HG02852 (cell line): ENCODE results near the gene BSPRY.
"Not testable (repeated sequence)": the region's sequence is repeated elsewhere in the genome, so short reads cannot be mapped to it uniquely, and the experiment has no call there.

ENCODE experiments used
- ATAC-seq: cut with Tn5 transposase; IDR thresholded peaks from one replicate; pipeline ENCODE4 v1.9.1; 2021; ENCODE audit warnings: mild to moderate bottlenecking, moderate library complexity; ENCODE audit not compliant: unreplicated experiment

Gene BSPRY

DNA sequence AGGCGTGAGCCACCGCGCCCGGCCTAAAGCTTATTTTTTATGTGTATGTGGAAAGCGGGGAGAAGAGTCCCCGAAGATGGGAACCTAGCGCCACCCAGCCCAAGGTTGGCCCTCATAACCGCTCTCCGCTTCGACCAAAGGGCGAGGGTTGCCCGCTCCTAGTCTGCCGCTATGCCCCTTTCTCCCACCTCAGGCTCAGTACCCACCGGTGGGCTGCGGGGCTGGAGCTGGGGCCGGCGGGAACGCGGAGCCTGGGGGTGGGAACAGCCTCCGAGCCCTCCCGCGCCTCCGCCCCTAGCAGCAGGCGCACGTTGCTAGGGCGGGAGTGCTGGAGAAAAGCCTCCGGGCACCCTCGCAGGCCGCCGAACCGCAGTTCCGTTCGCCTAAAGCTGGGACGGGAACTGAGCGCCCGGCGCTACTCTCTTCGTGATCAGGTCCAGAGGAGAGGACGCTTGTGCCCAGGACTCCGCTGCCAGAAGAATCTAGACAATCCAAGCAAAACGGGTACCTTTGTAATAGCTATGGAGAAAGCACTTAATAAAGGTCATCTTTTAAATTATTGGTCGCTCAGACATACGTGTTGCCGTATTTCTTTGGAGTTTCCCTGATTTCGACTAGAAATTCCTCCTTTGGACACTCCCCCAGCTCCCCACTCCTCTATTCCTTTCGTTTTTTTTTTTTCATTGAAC, 9.2 kb upstream of the BSPRY start, which contains the start of gene WDR31:
WDR31 (minus strand) TSS at position 265 of the 689 bp plus-strand sequence. CDS start 8,253 bp downstream, outside the sequence.
- peak; percentile 98 for ATAC-seq

DNA sequence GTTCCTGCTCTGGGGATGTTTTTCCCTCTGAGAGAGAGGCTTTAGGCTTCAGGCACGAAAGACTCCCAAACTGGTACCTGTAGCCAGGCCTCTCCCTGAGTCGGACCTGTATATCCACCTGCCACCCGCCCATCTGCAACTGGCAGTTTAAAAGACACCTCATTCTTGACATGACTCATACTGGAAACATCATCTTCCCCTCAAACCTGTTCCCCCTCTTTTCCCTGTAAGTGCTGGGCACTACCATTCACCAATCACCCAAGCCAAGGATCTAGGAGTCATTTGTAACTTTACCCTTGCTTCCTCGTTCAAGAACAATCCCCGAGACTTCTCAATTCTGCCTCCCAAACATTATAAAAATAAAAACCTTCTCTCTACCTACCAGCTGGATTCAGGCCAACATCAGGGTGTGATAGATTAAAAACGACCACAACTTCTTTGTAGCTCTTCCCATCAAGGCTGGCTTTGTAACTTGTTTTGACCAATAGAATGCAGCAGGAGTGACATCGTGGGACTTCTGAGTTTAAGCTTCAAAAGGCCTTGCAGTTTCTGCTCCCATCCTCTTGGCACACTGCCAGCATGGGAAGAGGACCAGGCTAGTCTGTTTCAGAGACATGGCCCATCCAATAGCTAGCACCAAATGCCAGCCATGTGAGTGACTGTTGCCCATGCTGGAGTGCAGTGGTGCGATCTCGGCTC, 7.5 kb upstream of the BSPRY start:
- ATAC-seq: no peak

DNA sequence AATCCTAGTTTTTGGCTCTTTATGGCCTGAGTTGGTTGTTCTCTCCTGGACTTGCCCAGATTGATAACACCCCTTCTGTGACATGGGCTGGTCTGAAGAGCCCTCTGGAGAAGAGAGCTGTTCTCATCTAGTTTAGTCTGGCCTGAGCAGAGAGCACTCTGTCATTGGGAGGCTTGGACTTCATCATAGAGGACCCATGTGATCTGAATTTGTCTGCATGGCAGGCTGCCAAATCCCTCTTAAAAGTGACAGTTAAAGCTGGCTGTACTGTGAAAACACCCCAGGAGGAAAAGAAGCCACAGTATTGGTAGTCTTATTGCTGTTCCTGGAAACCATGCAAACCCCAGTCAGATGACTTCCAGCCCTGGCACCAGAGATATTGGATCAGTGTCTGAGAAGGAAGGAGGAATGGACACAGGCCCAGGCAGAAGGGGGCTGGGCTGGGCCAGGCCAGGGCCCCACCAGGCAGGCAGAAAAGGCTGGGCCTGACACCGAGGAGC, 5.6 kb upstream of the BSPRY start:
- ATAC-seq: no peak

DNA sequence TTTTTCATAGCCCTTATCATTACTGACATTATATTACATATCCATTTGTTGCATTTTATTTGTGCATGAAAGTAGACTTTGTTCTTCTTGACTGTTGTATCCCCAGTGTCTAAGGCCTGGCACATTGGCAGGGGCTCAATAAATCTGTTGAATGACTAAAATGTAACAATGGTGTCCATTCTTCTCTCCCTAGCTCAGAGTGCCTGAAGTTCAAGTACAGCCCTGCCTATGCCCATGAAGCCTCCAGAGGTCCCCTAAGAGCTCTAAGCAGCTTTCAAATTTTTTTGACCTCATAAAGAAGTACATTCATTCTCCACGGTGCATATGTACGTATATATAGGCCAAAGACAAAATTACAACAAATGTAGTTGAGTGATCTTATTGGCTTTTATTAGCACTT, 4.2 kb upstream of the BSPRY start:
- no peak for ATAC-seq

DNA sequence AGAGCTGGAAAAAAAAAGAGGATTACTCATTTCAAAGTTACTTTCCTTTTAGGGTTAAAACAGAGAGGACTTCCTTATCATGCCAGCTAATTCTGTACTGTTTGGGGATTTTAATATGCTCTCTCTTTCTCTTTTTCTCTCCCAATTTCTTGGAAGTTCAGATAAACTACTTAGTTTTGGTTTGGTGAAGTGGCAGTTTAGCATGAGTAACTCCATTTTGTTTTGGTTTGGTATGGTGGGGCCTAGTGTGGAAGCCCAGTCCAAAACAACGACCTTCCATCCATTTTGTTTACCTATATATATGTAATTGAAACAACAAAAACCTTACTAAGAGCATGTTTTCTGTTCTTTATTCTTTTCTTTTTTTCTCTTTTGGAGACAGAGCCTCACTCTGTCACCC, 3.7 kb upstream of the BSPRY start:
- no peak for ATAC-seq

DNA sequence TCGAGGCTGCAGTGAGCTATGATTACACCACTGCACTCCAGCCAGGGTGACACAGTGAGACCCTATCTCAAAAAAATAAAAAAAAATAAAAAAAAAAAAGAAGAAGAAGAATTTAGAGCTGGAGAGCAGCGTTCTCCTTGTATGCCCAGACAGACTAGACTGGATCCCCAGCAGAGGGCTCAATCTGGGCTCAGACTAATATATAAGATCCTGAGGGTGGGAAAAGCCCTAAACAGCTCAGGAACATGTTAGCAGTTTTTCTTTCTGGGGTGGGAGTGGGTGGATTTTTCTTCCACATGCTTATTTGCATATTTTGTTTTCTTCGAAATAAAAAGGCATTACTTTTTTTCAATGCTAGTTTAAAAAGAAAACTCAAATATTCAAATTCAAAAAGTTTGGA, 904 bp upstream of the BSPRY start:
- no peak for ATAC-seq

DNA sequence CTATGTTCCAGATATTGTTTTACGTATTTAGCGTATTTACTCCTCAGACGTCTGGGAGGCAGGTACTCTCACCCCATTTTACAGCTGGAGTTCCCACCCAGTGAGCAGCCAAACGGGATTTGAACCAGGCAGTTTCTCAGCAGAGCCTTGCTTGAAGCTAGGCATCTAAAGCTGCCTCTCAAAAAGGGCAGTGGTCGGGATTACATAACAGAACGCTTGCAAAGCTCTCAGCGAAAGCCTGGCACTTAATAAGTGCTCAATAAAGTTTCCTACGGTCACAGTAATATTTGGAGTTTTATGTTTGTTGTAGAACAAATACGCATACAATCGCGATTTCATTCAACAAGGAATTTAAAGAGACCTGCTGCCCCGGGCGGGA, 286 bp upstream of the BSPRY start:
- ATAC-seq: no peak

DNA sequence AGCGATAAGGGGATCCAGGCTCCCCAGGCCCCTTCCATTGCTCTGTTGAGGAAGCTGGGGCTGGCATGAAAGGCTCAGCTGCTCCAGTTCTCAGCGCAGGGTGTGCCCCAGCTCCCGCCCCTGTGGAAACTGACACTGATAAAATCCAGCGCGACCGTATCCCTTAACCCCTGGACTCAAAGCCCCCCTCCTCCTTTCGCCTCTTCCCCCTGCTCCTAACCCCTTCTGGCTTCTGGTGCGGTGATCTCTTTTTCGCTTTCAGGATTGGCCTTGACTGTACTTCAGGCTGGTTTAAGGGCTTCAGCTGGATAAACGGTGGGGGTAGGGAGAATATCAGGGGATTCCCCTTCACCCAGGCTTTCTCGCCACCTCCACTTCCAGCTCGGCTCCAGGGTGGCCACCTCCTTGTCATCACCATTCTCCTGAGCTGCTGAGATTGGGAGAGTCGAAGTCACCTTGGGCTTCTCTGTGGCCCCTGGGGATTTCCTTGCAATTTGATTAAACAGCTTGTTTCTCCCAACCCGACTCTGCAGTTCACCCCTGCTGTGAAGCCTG, 843 bp downstream of the BSPRY start:
- ATAC-seq: peak; percentile 16

DNA sequence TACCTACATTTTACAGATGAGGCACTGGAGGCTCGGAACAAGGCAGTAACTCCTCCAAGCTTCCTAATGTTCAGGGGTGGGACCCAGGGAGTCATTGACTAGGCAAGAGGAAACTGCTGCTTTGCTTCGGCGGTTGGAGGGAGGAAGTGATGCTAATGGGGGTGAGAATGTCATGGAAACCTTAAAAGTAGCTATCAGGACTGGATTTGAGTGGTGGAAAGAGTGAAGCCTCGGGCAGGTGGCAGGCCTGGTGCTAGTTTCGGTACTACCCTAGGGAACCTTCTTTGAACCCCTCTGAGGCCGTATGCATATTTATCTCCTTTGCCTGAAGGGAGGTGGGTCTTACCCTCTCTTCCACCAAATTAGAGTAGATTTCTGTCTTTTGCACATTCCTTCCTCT, 1.6 kb downstream of the BSPRY start:
- peak; percentile 42 for ATAC-seq

DNA sequence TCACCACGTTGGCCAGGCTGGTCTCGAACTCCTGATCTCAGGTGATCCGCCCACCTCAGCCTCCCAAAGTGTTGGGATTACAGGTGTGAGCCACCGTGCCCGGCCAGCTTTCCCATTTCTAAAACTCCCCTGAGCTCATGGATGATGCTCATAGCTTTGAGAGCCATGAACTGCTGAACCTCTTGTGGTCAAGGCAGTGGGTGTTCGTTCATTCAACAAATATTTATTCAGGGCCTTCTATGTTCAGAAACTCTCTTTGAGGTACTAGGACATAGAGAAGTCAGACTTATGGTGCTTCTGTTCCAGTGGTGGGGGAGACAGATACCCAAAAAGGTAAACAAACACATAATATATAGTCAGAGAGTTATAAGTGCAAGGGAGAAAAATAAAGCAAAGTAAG, 2.7 kb downstream of the BSPRY start:
- ATAC-seq: no peak

DNA sequence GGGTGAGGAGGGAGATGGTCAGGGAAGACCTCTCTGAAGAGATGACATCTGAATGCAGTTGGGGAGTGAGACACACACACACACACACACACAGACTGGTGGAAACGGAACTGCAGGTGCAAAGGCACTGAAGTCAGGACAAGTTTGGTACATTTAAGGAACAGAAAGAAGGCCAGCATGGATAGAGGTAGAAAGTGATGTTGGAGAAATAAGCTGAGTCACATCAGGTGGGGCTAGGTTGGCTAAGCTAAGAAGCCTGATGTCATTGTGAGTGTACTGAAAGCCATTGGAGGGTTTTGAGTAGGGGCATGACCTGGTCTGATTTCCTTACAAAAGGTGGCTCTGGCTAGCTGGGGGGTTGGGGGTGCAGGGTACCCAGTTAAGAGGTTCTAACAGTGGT, 3.1 kb downstream of the BSPRY start:
- ATAC-seq: no peak

DNA sequence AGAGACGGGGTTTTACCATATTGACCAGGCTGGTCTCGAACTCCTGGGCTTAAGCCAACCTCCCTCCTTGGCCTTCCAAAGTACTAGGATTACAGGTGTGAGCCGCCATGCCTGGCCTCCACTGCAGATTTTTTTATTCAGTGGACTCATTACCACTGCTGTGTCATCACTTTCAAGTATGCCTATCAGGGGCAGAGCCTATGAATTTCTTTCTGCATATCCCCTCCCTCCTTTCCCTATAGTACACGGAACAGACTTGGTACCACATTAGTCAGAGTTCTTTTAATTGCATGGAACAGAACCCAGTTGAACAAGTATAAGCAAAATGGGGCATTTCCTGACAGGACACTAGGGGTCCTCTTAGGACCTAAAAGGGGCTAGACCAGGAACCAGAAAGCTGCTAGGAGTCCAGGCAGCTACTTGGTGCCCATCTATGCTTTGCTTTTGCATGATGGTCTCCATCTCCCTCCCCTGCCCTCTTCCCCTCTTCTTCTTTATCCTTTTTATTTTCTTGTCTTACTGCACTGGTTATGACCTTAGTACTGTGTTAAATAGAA, 5.8 kb downstream of the BSPRY start:
- ATAC-seq: no peak

DNA sequence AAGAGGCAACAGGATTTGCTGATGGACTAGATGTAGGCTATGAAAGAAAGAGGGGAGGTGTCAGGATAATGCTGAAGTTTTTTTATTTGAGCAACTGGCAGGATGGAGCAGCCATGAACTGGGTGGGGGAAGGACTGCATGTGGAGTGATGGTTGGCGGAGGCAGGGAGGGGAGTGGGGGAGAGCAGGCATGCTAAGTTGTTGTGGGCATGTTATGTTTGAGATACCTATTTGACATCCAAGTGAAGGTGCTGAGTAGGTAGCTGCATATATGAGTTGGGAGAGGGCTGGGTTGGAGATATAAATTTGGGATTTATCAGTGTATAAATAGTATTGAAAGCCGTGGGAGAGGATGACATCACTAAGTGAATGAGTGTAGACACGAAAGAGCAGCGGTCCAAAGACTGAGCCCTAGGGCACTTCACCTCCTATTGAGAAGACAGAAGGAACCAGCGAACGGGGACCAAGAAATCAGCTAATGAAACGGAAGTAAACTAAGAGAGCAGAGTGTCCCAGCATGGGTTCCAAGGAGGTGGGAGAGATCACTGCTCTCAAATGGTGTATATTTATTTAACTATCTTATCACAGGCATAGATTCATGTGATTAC, 7.4 kb downstream of the BSPRY start:
- no peak for ATAC-seq

DNA sequence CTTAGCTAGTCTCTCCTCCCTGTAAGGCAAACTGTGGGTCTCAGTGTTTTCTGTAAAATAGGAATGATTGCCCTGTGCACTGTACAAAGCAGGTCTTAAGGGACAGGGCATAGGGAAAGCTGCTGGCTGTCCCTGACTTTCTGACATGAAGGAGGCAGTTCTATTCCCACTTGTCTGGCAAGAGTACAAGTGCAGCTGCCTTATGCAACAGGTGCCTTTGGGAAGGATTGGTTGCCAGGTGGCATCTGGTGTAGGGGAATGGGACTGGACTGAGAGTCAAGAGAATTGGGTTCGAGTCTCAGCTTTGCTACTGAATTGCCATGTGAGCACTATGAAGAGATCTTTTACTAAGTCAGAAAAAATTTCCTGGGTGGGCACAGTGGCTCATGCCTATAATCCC, 10.0 kb downstream of the BSPRY start:
- ATAC-seq: no peak

DNA sequence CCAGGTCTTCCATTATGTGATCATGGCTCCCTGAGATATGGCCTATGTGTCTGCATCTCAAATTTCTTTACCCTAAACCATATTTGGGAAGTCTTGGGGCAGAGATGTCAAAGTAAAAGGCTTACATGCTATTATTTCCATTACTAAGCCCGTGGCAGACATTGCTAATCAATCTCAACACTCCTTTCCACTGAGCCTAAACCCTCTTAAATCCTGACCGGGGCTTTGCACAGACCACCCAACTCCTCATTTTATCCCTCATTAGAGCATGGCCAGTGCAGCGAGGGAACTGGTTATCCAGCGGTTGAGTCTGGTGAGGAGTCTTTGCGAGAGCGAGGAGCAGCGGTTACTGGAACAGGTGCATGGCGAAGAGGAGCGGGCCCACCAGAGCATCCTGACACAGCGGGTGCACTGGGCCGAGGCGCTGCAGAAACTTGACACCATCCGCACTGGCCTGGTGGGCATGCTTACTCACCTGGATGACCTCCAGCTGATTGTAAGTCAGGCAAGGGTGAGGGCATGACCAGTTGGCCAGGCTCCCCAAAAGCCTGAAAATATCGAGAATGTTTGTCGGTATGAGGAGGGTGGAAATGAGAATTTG, 11.0 kb downstream of the BSPRY start:
- no peak for ATAC-seq

DNA sequence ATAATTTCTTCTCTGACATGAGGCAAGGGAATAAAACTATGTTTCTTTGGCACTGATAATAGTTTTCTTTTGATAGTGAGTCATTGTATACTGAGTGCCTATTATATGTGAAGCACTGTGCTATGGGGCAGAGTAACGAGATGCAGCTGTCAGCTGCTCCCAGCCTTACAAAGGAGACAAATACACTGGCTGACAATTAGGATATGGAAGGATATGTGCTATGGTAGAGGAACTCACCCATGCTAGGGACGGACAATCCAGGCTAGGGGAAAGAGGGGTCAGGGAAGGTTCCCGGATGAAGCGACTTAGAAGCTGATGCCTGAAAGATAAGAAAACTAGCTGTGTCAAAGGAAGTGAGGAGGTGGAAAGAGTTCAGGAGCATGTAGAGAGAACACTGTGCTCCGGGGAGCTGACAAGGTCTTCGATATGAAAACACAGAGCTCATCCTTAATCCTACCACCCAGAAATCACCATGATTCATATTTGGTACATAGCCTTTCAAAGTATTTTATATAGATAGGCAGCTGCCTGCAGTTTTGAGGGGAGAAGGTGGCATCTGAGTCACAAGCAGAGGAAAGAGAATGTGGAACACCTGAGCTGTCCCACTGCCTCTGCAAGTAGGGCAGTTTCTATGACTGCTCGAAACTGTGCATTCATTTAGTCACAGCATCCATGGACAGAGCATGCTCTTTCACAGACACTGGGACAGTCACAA, 12.1 kb downstream of the BSPRY start:
- no peak for ATAC-seq

DNA sequence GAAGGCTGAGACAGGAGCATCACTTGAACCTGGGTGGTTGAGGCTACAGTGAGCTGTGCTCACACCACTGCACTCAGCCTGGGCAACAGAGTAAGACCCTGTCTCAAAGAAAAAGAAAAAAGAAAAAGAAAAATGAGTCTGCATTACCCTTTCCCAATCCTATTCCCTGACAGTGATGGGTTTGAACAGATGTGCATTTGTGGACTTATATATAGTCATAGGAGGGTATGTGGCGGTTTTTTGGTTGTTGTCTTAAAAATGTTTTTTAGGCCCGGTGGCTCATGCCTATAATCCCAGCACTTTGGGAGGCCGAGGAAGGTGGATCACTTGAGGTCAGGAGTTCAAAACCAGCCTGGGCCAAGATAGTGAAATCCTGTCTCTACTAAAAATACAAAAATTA, 14.0 kb downstream of the BSPRY start:
- ATAC-seq: no peak

DNA sequence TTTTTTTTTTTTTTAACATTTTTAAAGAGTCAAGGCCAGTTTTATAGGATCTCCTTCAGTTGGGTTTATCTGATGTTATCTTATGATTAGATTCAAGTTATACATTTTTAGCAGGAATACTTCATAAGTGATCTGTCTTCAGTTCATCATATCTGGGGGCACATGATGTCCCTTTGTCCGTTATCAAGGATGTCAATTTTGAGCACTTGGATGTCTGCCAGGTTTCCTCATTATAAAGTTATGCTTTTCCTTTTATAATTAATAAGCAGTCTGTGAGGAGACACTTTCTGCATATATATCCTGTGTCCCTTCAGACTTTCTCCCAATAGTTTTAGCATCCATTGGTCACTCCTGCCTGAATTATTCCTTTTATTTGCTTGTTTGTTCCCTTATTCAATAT, 15.6 kb downstream of the BSPRY start:
- ATAC-seq: no peak

DNA sequence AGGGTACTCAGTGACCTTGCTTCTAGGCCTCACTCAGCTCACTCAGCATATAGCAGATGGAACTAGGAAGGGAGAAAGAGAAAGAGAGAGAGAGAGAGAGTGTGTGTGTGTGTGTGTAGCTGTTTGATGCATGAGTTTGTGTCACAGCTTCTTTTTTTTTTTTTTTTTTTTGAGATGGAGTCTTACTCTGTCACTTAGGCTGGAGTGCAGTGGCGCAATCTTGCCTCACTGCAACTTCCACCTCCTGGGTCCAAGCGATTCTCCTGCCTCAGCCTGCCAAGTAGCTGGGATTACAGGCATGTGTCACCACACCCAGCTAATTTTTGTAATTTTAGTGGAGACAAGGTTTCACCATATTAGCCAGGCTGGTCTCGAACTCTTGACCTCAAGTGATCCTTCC, 16.3 kb downstream of the BSPRY start:
- not testable (repeated sequence) for ATAC-seq

DNA sequence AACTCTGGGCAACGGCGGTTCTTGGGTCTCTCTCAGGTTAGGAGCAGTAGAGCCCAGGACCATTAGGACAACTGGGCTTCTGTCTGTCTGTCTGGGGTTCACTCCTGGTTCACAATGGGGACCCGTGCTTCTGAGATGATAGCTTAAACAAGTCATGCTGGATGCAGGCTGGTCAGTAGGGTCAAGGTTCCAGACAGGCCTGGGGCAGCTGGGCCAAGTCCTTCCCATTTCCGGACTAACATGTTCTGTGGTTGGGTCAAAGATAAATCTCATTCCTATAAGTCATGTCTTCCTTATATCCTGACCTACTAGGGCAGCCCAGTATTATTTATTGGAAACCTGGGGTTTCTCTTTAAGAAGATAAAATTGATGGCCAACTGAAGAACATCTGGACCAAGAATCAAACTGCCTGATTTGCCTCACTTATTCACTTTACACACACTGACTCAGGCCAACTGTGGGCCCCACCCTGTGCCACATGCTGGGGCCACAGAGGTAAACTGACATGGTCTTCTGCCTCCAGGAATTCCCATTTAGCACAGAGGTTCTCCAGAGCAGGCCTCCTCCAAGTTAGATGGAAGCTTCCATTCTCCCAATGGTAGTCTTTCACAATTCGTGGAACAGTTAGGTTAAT, 19.1 kb downstream of the BSPRY start:
- ATAC-seq: no peak
